GM12872 (cell line): Measurements from ENCODE around the gene PRR3.

Experiments used
- CTCF ChIP-seq: IDR thresholded peaks from 3 replicates; pipeline ENCODE4 v1.5.1; 2011; ENCODE audit warnings: low read depth, mild to moderate bottlenecking, low read length, moderate library complexity; ENCODE audit not compliant: insufficient read depth

Gene PRR3

GRCh38 chr6:30564114-30564513 lies 7.0 kb downstream of the PRR3 start:
- TF ChIP-seq CTCF: no peak

- TF ChIP-seq CTCF: no peak
Observed at GRCh38 chr6:30565772-30566171, 8.7 kb downstream of the PRR3 start.

- no peak for TF ChIP-seq CTCF
Observed at GRCh38 chr6:30568245-30568644, 11.2 kb downstream of the PRR3 start.

- TF ChIP-seq CTCF: no peak
Observed at GRCh38 chr6:30570263-30570662, 13.2 kb downstream of the PRR3 start.

- no peak for TF ChIP-seq CTCF
Observed at GRCh38 chr6:30570740-30571074, 13.6 kb downstream of the PRR3 start.

GRCh38 chr6:30571075-30571761 lies 14.1 kb downstream of the PRR3 start, which contains the start of gene ABCF1:
TSS of gene ABCF1 (plus strand) at chr6:30571442. CDS start at chr6:30571488, 46 bp downstream.
- TF ChIP-seq CTCF: no peak

- TF ChIP-seq CTCF: no peak
Observed at GRCh38 chr6:30571762-30572082, 14.6 kb downstream of the PRR3 start.
